Spleen (tissue), 7 donors: ENCODE data around the gene GRIK3.

Source experiments
- POLR2A ChIP-seq, 3 donors: fragments of 450-650 bp; IDR thresholded peaks; one replicate each; pipeline ENCODE4 v1.5.1; 2017; ENCODE audit warnings: antibody characterized with exemption in 3 of 3, mild to moderate bottlenecking in 1 of 3
- POLR2AphosphoS5 ChIP-seq, 3 donors: sonication (generic); formaldehyde crosslinking; IDR thresholded peaks; one replicate each; pipeline ENCODE4 v1.5.1; 2017; ENCODE audit warnings: antibody characterized with exemption in 3 of 3
- TF ChIP-seq, protein P1 (sequence below), 11 experiments: fragments of 200-600 bp in 7 of 11; fragments of 450-650 bp in 4 of 11; sonication (generic) in 4 of 11; IDR thresholded peaks in 8 of 11; conservative IDR thresholded peaks in 3 of 11; 1 replicate in 7 of 11; 2 replicates in 4 of 11; pipeline versions ENCODE4 v1.4.0 to v1.8.0; 2016 to 2021; ENCODE audit warnings: antibody characterized with exemption in 11 of 11, inconsistent platforms in 4 of 11, mild to moderate bottlenecking in 1 of 11
- donor health status: DM: no; HTN: no; CAD: no; lungs with moderate emphysema.
- donor health status: DM: no; HTN: no; CAD: no.
- donor health status: DM: no; HTN: no; CAD: no.

DNA sequence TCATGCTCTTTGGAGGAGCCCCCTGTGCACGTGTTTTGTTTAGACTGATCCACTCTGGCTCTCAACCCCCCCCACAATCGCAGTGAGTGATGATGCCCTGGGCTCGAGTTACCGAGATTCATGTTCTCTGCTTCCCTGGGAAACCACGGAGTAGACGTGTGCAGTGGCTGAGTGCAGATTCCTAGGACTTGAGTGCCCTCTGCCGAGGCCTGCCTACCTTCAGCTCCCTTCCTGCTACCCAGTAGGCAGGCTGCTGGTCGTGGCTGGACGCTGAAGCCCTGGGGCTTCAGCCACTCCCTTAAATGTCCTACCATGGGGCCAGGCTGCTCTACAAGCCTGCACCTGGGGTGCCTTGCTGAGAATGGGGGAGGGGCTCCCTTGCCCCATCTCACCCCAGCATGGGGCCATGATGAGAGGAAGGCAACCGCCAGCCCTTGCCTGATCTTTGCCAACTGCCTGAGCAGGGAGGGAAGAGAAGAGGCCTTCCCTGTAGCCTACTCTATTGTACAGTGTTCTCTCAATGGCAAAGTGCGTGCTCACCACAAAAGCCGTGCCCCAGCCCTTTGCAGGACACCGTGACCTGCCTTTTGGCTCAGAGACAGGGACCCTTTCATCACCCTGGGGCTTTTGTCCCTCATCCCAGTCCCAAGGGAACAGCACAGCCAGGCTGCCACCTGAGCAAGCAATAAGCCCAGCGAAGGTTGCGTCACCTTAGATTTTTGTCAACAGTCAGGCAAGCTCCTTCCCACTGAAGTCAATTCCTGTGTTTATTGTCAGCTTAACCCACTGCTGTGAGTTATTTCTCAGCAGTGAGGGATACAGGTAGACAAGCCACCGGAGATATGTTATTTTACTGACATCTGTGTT, 4.1 kb upstream of the GRIK3 start:
- no peak for TF ChIP-seq POLR2AphosphoS5 (IDR thresholded peaks at IDR 0.05)
- TF ChIP-seq, protein P1, sequence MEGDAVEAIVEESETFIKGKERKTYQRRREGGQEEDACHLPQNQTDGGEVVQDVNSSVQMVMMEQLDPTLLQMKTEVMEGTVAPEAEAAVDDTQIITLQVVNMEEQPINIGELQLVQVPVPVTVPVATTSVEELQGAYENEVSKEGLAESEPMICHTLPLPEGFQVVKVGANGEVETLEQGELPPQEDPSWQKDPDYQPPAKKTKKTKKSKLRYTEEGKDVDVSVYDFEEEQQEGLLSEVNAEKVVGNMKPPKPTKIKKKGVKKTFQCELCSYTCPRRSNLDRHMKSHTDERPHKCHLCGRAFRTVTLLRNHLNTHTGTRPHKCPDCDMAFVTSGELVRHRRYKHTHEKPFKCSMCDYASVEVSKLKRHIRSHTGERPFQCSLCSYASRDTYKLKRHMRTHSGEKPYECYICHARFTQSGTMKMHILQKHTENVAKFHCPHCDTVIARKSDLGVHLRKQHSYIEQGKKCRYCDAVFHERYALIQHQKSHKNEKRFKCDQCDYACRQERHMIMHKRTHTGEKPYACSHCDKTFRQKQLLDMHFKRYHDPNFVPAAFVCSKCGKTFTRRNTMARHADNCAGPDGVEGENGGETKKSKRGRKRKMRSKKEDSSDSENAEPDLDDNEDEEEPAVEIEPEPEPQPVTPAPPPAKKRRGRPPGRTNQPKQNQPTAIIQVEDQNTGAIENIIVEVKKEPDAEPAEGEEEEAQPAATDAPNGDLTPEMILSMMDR (IDR thresholded peaks at IDR 0.05 in 8 of 11, conservative IDR thresholded peaks at IDR 0.05 in 3 of 11): peak in 4 of 11 experiments; percentile 18 to 44 (median 26)
- no peak for TF ChIP-seq POLR2A (IDR thresholded peaks at IDR 0.05)
